GM18873 (cell line): ENCODE results near the gene PLAC1.

Experiments used
- ATAC-seq: cut with Tn5 transposase; IDR thresholded peaks from one replicate; pipeline ENCODE4 v1.9.1; 2021; ENCODE audit warnings: mild to moderate bottlenecking, moderate library complexity, moderate number of reproducible peaks; ENCODE audit not compliant: unreplicated experiment, low FRiP score

PLAC1 gene

GRCh38 chrX:134632355-134632754 is 25.9 kb downstream of the PLAC1 start:
- no peak for ATAC-seq

- ATAC-seq, result no peak
These were observed 26.6 kb downstream of the PLAC1 start for GRCh38 chrX:134631426-134632346.

GRCh38 chrX:134628663-134629062 is 29.6 kb downstream of the PLAC1 start:
- ATAC-seq, result no peak

GRCh38 chrX:134626434-134626833 is 31.8 kb downstream of the PLAC1 start:
- no peak for ATAC-seq

GRCh38 chrX:134625315-134625718 is 33.0 kb downstream of the PLAC1 start:
- no peak for ATAC-seq

- ATAC-seq, result no peak
These were observed 34.2 kb downstream of the PLAC1 start for GRCh38 chrX:134624046-134624430.

GRCh38 chrX:134623293-134624045 is 34.8 kb downstream of the PLAC1 start:
- ATAC-seq, result no peak

GRCh38 chrX:134622813-134623185 is 35.5 kb downstream of the PLAC1 start:
- no peak for ATAC-seq

- no peak for ATAC-seq
These were observed 36.0 kb downstream of the PLAC1 start for GRCh38 chrX:134622056-134622812.

GRCh38 chrX:134619838-134620237 is 38.4 kb downstream of the PLAC1 start:
- ATAC-seq, result no peak

GRCh38 chrX:134613396-134613795 is 44.9 kb downstream of the PLAC1 start:
- ATAC-seq, result no peak

GRCh38 chrX:134608153-134608552 is 50.1 kb downstream of the PLAC1 start:
- ATAC-seq, result no peak

- ATAC-seq, result no peak
These were observed 50.7 kb downstream of the PLAC1 start for GRCh38 chrX:134607523-134607922.

GRCh38 chrX:134604701-134605311 is 53.5 kb downstream of the PLAC1 start:
- no peak for ATAC-seq

- ATAC-seq, result no peak
These were observed 54.2 kb downstream of the PLAC1 start for GRCh38 chrX:134603806-134604700.

- no peak for ATAC-seq
These were observed 55.9 kb downstream of the PLAC1 start for GRCh38 chrX:134602410-134602809.

GRCh38 chrX:134601240-134601765 is 57.0 kb downstream of the PLAC1 start:
- ATAC-seq, result no peak

GRCh38 chrX:134600714-134601113 is 57.6 kb downstream of the PLAC1 start:
- ATAC-seq, result no peak

GRCh38 chrX:134599184-134599914 is 58.9 kb downstream of the PLAC1 start:
- no peak for ATAC-seq
